ENCODE results near the gene GGPS1.

The GGPS1 gene

DNA sequence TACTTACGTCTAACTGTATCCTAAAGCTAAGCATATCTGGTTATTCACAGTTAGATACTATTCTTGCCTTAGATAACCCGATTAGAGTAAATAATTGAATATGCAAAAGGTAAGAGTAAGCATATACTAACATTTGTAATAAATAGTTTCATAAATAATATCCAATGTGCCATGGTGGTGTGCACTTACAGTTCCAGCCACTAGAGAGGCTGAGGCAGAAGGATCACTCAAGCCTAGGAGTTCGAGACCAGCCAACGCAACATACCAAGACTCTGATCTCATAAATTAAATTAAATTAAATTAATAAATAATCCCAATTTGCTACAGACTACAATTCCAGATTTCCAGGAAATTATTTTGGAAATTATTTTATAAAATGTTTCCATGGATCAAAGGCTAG is 12.6 kb upstream of the GGPS1 start:
- no peak overlapping the region for H3K4me3 ChIP-seq (ENCODE audit: low read depth, low read length)
- TF ChIP-seq, protein P1, sequence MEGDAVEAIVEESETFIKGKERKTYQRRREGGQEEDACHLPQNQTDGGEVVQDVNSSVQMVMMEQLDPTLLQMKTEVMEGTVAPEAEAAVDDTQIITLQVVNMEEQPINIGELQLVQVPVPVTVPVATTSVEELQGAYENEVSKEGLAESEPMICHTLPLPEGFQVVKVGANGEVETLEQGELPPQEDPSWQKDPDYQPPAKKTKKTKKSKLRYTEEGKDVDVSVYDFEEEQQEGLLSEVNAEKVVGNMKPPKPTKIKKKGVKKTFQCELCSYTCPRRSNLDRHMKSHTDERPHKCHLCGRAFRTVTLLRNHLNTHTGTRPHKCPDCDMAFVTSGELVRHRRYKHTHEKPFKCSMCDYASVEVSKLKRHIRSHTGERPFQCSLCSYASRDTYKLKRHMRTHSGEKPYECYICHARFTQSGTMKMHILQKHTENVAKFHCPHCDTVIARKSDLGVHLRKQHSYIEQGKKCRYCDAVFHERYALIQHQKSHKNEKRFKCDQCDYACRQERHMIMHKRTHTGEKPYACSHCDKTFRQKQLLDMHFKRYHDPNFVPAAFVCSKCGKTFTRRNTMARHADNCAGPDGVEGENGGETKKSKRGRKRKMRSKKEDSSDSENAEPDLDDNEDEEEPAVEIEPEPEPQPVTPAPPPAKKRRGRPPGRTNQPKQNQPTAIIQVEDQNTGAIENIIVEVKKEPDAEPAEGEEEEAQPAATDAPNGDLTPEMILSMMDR (IDR thresholded peaks at IDR 0.05; ENCODE audit: control insufficient read depth, extremely low read depth, insufficient read depth): no peak
- DNase-seq (ENCODE audit: low read depth): no peak

DNA sequence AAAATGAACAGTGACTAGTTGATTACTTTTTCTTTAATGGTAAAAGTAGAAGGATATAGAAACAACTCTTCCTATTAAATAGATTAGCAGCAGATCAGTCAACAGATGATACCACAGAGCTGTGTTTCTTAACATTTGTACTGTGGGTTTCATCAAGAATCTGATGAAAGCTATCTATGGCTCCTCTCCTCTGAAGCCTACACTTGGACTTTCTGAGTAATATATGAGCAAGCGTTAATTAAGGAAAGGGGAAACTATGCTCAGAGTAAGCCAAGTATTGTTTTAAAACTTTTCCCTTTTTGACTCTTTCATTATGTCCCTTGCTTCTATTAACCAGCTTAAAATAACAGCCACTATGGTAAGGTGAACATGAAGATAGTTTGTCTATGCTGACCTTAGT is 11.2 kb upstream of the GGPS1 start:
- no peak for DNase-seq (ENCODE audit: low read depth)

DNA sequence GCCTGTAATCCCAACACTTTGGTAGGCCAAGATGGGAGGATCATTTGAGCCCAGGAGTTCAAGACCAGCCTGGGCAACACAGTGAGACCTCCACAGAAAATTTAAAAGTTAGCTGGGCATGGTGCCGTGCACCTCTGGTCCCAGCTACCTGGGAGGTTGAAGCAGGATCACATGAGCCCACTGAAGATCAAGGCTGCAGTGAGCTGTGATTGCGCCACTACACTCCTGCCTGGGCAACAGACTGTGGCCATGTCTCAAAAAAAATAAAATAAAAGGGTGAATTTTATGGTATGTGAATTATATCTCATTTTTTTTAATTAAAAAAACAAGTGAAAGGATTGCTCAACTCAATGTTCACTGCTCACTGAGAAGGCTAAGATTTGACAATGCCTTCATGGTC is 9.1 kb upstream of the GGPS1 start:
- no peak overlapping the region for H3K4me3 ChIP-seq (ENCODE audit: low read depth, low read length)
- TF ChIP-seq, protein P1 (IDR thresholded peaks at IDR 0.05; ENCODE audit: control insufficient read depth, extremely low read depth, insufficient read depth): no peak
- DNase-seq (ENCODE audit: low read depth): no peak

More for the DNA sequence above, 11.2 kb upstream of the GGPS1 start:
- TF ChIP-seq, protein P1 (IDR thresholded peaks at IDR 0.05; ENCODE audit: control insufficient read depth, extremely low read depth, insufficient read depth): no peak
- no peak overlapping the region for H3K4me3 ChIP-seq (ENCODE audit: low read depth, low read length)

DNA sequence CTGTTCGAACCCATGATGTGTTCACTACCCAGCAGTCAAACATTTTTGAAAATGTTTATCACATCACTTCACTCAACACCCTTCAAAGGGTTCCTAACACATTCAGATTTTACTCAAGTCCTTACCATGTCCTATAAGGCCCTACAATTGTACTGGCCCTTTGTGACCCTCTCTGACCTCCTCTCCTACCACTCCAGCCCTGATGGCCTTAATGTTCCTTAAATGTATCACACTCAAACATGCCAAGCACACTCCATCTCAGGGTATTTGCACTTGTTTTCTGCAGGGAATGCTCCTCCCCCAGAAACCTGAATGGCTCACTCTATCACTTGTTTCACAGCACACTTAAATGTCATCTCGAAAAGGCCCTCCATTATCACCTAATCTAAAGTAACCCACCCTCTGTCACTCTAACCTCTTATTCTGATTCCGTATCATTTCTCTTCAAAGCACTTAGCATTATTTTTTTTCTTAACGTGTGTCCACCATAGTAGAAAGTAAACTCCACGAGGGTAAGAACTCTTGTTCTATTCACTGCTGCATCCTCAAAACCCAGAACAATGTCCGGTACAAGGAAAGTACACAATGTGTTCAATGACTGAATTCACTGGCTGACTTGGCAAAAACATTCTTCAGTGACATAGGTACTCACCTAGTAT is 7.7 kb upstream of the GGPS1 start:
- no peak overlapping the region for H3K4me3 ChIP-seq (ENCODE audit: low read depth, low read length)
- DNase-seq (ENCODE audit: low read depth): no peak
- TF ChIP-seq, protein P1 (IDR thresholded peaks at IDR 0.05; ENCODE audit: control insufficient read depth, extremely low read depth, insufficient read depth): no peak

DNA sequence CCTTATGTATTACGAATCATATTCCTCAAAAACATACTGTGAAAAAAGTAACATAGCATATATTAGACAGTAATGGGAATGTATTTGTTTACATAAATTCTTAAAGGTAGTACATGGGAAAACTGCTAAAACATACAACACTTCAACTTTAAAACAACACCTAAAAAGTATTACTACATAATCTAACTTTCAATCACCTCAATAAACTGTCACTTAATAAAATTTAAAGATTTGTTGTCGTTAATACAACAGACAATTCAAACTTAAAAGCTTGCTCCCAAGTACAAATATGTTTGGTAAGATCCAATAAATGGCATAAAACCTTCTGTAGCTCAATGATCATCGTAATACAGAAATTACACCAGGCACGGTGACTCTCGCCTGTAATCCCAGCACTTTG is 4.1 kb upstream of the GGPS1 start:
- no peak overlapping the region for H3K4me3 ChIP-seq (ENCODE audit: low read depth, low read length)
- TF ChIP-seq, protein P1 (IDR thresholded peaks at IDR 0.05; ENCODE audit: control insufficient read depth, extremely low read depth, insufficient read depth): no peak
- DNase-seq (ENCODE audit: low read depth): no peak

DNA sequence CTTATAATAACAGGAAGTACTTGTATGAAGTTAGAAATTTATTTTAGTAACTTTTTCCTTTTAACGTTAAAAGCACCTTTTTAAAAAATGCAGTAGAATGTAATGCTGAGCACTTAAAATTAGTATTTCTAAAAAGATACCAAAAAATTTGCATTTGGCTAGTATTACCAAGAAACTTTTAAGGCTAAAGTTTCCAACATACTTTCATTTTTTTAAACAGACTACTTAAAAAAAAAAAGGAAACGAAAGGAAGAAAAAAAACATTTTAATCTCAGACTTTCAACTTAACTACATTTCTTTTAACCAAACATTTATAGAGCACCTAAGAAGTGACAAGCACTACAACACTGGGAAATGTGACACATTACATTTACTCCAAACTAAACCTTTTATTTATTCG is 3.2 kb upstream of the GGPS1 start:
- TF ChIP-seq, protein P1 (IDR thresholded peaks at IDR 0.05; ENCODE audit: control insufficient read depth, extremely low read depth, insufficient read depth): no peak
- no peak for DNase-seq (ENCODE audit: low read depth)
- H3K4me3 ChIP-seq (ENCODE audit: low read depth, low read length): no peak overlapping the region

DNA sequence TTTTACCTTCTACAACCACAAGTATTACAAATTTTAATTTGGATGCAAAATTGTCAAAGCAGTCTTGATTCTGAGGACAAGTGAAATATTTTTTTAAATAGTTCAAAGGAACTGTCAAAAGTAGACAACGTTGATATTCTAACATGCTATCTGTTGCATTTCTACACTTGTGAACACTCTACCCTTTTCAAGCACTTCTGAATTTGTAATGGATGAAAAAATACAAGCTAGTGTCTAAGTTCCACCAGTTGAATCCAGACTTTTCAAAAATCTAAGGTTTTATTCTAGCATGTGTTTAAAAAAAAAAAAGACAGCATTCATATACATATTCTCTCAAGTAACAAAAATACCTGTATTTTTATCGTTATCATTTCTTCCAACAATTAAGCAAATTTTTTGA is 2.5 kb upstream of the GGPS1 start:
- no peak for DNase-seq (ENCODE audit: low read depth)
- TF ChIP-seq, protein P1 (IDR thresholded peaks at IDR 0.05; ENCODE audit: control insufficient read depth, extremely low read depth, insufficient read depth): no peak
- H3K4me3 ChIP-seq (ENCODE audit: low read depth, low read length): peak overlapping the region; percentile 64

Measured in LNCaP clone FGC (cell line).